GM23338 (cell line): ENCODE data around the gene CXXC5. TPM values are rescaled to one million over a fixed set of nuclear protein-coding genes. Genes with fewer than 3 reads are reported as not detected.

ENCODE experiments used
- ATAC-seq: fragments of 200-7000 bp; cut with Tn5 transposase; 3 replicates; pipeline ENCODE4 v1.9.1; 2020
- DNase-seq: peaks from one replicate; pipeline ENCODE4 v3.0.0-alpha.2; 2015; ENCODE audit warnings: low spot score
- H2AFZ ChIP-seq: fragments of 200-600 bp; sonication (generic); 2 replicates; pipeline ENCODE4 v1.8.0; 2016; ENCODE audit warnings: antibody characterized with exemption, mild to moderate bottlenecking, moderate library complexity
- H3F3A ChIP-seq: fragments of 200-600 bp; sonication (generic); replicated peaks from 2 replicates; pipeline ENCODE4 v1.8.0; 2017; ENCODE audit warnings: antibody characterized with exemption, mixed run types, low read depth
- H3K27ac ChIP-seq: fragments of 200-600 bp; sonication (generic); 2 replicates; pipeline ENCODE4 v1.6.1; 2016; ENCODE audit warnings: low read depth
- H3K27me3 ChIP-seq: fragments of 200-600 bp; sonication (generic); 2 replicates; pipeline ENCODE4 v1.8.0; 2016; ENCODE audit warnings: mild to moderate bottlenecking, mixed run types, moderate library complexity; ENCODE audit not compliant: insufficient read depth
- H3K36me3 ChIP-seq: fragments of 200-600 bp; sonication (generic); 2 replicates; pipeline ENCODE4 v1.8.0; 2016; ENCODE audit warnings: mild to moderate bottlenecking; ENCODE audit not compliant: insufficient read depth
- H3K4me1 ChIP-seq: fragments of 200-600 bp; sonication (generic); 2 replicates; pipeline ENCODE4 v1.8.0; 2016; ENCODE audit warnings: mild to moderate bottlenecking, moderate library complexity; ENCODE audit not compliant: insufficient read depth
- H3K4me2 ChIP-seq: fragments of 200-600 bp; sonication (generic); 2 replicates; pipeline ENCODE4 v1.7.1; 2017; ENCODE audit warnings: mixed run types
- H3K4me3 ChIP-seq: fragments of 200-600 bp; sonication (generic); 2 replicates; pipeline ENCODE4 v1.6.1; 2016; ENCODE audit warnings: mixed run types
- H3K79me2 ChIP-seq: fragments of 200-600 bp; sonication (generic); replicated peaks from 2 replicates; pipeline ENCODE4 v1.8.0; 2017; ENCODE audit warnings: mild to moderate bottlenecking; ENCODE audit not compliant: insufficient read depth
- H3K9me2 ChIP-seq: fragments of 200-600 bp; sonication (generic); 2 replicates; pipeline ENCODE4 v1.8.0; 2017; ENCODE audit not compliant: insufficient read depth
- H4K20me1 ChIP-seq: fragments of 200-600 bp; sonication (generic); replicated peaks from 2 replicates; pipeline ENCODE4 v1.8.0; 2017; ENCODE audit warnings: mild to moderate bottlenecking; ENCODE audit not compliant: insufficient read depth
- H3K27ac Mint-ChIP-seq: 2 replicates; pipeline ENCODE4 v1.8.0; 2020; ENCODE audit warnings: inconsistent platforms, mild to moderate bottlenecking, moderate library complexity, mixed read lengths
- H3K27me3 Mint-ChIP-seq: 3 replicates; pipeline ENCODE4 v1.8.0; 2022; ENCODE audit warnings: low read depth, mild to moderate bottlenecking, moderate library complexity, mixed read lengths, inconsistent platforms; ENCODE audit not compliant: insufficient read depth, poor library complexity
- H3K36me3 Mint-ChIP-seq: 3 replicates; pipeline ENCODE4 v1.8.0; 2021; ENCODE audit warnings: low read depth, mild to moderate bottlenecking, inconsistent platforms, moderate library complexity, mixed read lengths
- H3K4me1 Mint-ChIP-seq: 3 replicates; pipeline ENCODE4 v1.8.0; 2020; ENCODE audit warnings: mild to moderate bottlenecking, inconsistent platforms, mixed read lengths
- H3K4me3 Mint-ChIP-seq: 3 replicates; pipeline ENCODE4 v1.8.0; 2021; ENCODE audit warnings: moderate library complexity, mild to moderate bottlenecking, inconsistent platforms, mixed read lengths
- H3K9me3 Mint-ChIP-seq: 3 replicates; pipeline ENCODE4 v1.8.0; 2020; ENCODE audit warnings: moderate library complexity, mild to moderate bottlenecking, inconsistent platforms, mixed read lengths
- CREB1 ChIP-seq: fragments of 250-450 bp; sonication (Bioruptor Pico); IDR thresholded peaks from 2 replicates; pipeline ENCODE4 v1.5.0; 2020; ENCODE audit warnings: low read depth, mild to moderate bottlenecking, moderate library complexity
- ETS1 ChIP-seq: IDR thresholded peaks from 2 replicates; pipeline ENCODE4 v1.6.1; 2016; ENCODE audit warnings: antibody characterized with exemption
- EZH2 ChIP-seq: fragments of 200-600 bp; sonication (generic); IDR thresholded peaks from one replicate; pipeline ENCODE4 v1.8.0; 2017; ENCODE audit warnings: antibody characterized with exemption, mild to moderate bottlenecking, low read depth; ENCODE audit not compliant: unreplicated experiment
- EZH2phosphoT487 ChIP-seq: fragments of 200-600 bp; sonication (generic); IDR thresholded peaks from one replicate; pipeline ENCODE4 v1.8.1; 2018; ENCODE audit warnings: antibody characterized with exemption; ENCODE audit not compliant: unreplicated experiment
- JUNB ChIP-seq: IDR thresholded peaks from one replicate; pipeline ENCODE4 v1.6.1; 2016; ENCODE audit warnings: antibody characterized with exemption; ENCODE audit not compliant: unreplicated experiment
- NANOG ChIP-seq: IDR thresholded peaks from 2 replicates; pipeline ENCODE4 v1.6.1; 2016; ENCODE audit warnings: antibody characterized with exemption, borderline replicate concordance
- STAT1 ChIP-seq: IDR thresholded peaks from one replicate; pipeline ENCODE4 v1.6.1; 2016; ENCODE audit warnings: antibody characterized with exemption; ENCODE audit not compliant: unreplicated experiment
- ZNF114 ChIP-seq: fragments of 250-450 bp; sonication (Bioruptor Pico); IDR thresholded peaks from 2 replicates; pipeline ENCODE4 v1.5.0; 2020; ENCODE audit warnings: mild to moderate bottlenecking, moderate library complexity
- ZNF331 ChIP-seq: fragments of 250-450 bp; sonication (Bioruptor Pico); IDR thresholded peaks from 2 replicates; pipeline ENCODE4 v1.5.0; 2020; ENCODE audit warnings: low read depth, mild to moderate bottlenecking, moderate library complexity
- ZNF462 ChIP-seq: fragments of 250-450 bp; sonication (Bioruptor Pico); IDR thresholded peaks from 2 replicates; pipeline ENCODE4 v1.5.0; 2020; ENCODE audit warnings: mild to moderate bottlenecking, moderate library complexity
- polyA plus RNA-seq: library from polyadenylated mRNA; unstranded; fragments of >200 nt; fragmentation: Nextera tagmentation; extraction: Ambion mirVana; gene quantifications from 2 replicates; pipeline ENCODE4 v1.2.1, GENCODE V29; 2016
- total RNA-seq: library from RNA; depleted of rRNA; stranded (reverse); fragments of >200 nt; shearing (Covaris generic); gene quantifications from 2 replicates; pipeline ENCODE4 v1.2.3, GENCODE V29; 2014

The CXXC5 gene
- total and polyA plus RNA-seq, 2 experiments from 2014 or later, result 63.3 to 111 TPM

- TF ChIP-seq ZNF462 (no peak), STAT1 (no peak), ZNF114 (CRISPR knock-in tag) (no peak), EZH2phosphoT487 (no peak)
Observed at GRCh38 chr5:139699351-139699750, 51.2 kb downstream of the CXXC5 start (continued).

GRCh38 chr5:139700711-139701055 is 52.5 kb downstream of the CXXC5 start:
- DNase-seq (peak; percentile 43), ATAC-seq (no peak)
- peak overlapping the region; percentile 65 for H3K4me2 ChIP-seq
- Mint-ChIP-seq H3K36me3 (no peaks in the 10 kb centered on the region; the same call in 2 of the 3 replicates), H3K27me3 (peaks cover 61% of the 10 kb centered on the region), H3K4me1 (peaks cover 56% of the 10 kb centered on the region), H3K9me3 (peaks cover 3% of the 10 kb centered on the region; the same call in 1 of the 3 replicates), H3K27ac (no peak overlapping the region), H3K4me3 (peak overlapping the region; percentile 18; the same call in 1 of the 3 replicates)
- no peaks in the 10 kb centered on the region for H4K20me1 ChIP-seq
- H3K4me3 ChIP-seq, result peak overlapping the region; percentile 31
- peak overlapping the region; percentile 73 for H3K27ac ChIP-seq
- H3K79me2 ChIP-seq, result no peaks in the 10 kb centered on the region
- H3K9me2 ChIP-seq, result peaks cover 9% of the 10 kb centered on the region; the same call in 1 of the 2 replicates
- peaks cover 40% of the 10 kb centered on the region for H3K4me1 ChIP-seq
- H3F3A ChIP-seq, result peaks cover 39% of the 10 kb centered on the region
- H3K27me3 ChIP-seq, result peaks cover 13% of the 10 kb centered on the region; the same call in 1 of the 2 replicates
- no peaks in the 10 kb centered on the region for H3K36me3 ChIP-seq
- peak overlapping the region; percentile 39; the same call in 1 of the 2 replicates for H2AFZ ChIP-seq
- TF ChIP-seq JUNB (no peak), ZNF331 (CRISPR knock-in tag) (no peak), CREB1 (CRISPR knock-in tag) (no peak), NANOG (no peak), EZH2 (no peak), ETS1 (no peak), ZNF462 (no peak)
